GM19240 (cell line): ENCODE results near the gene TDRD12.
"Not testable (repeated sequence)": the region's sequence is repeated elsewhere in the genome, so short reads cannot be mapped to it uniquely, and the experiment has no call there.

ENCODE experiments used
- DNase-seq: peaks from one replicate; pipeline ENCODE4 v3.0.0; 2011; ENCODE audit warnings: low spot score; ENCODE audit not compliant: insufficient read length

Gene TDRD12

GRCh38 chr19:32693151-32694108, 26.1 kb upstream of the TDRD12 start:
- not testable (repeated sequence) for DNase-seq

- not testable (repeated sequence) for DNase-seq
Observed at GRCh38 chr19:32694316-32694715, 25.3 kb upstream of the TDRD12 start.

- not testable (repeated sequence) for DNase-seq
Observed at GRCh38 chr19:32694851-32695250, 24.7 kb upstream of the TDRD12 start.

GRCh38 chr19:32695506-32695905, 24.1 kb upstream of the TDRD12 start:
- not testable (repeated sequence) for DNase-seq

- DNase-seq, result not testable (repeated sequence)
Observed at GRCh38 chr19:32696771-32697170, 22.8 kb upstream of the TDRD12 start.

GRCh38 chr19:32700129-32700528, 19.4 kb upstream of the TDRD12 start:
- not testable (repeated sequence) for DNase-seq

- no peak for DNase-seq
Observed at GRCh38 chr19:32702010-32702409, 17.6 kb upstream of the TDRD12 start.

- not testable (repeated sequence) for DNase-seq
Observed at GRCh38 chr19:32704006-32704405, 15.6 kb upstream of the TDRD12 start.

- DNase-seq, result no peak
Observed at GRCh38 chr19:32708457-32708856, 11.1 kb upstream of the TDRD12 start.

GRCh38 chr19:32709032-32709431, 10.5 kb upstream of the TDRD12 start:
- no peak for DNase-seq

- DNase-seq, result no peak
Observed at GRCh38 chr19:32711747-32712146, 7.8 kb upstream of the TDRD12 start.

- DNase-seq, result not testable (repeated sequence)
Observed at GRCh38 chr19:32716203-32716602, 3.4 kb upstream of the TDRD12 start.

GRCh38 chr19:32717496-32717895, 2.1 kb upstream of the TDRD12 start:
- no peak for DNase-seq

GRCh38 chr19:32718286-32718685, 1.3 kb upstream of the TDRD12 start:
- no peak for DNase-seq

- DNase-seq, result no peak
Observed at GRCh38 chr19:32720216-32720935, 809 bp downstream of the TDRD12 start.

- DNase-seq, result no peak
Observed at GRCh38 chr19:32720936-32721250, 1.3 kb downstream of the TDRD12 start.

- no peak for DNase-seq
Observed at GRCh38 chr19:32735936-32736335, 16.4 kb downstream of the TDRD12 start.

- no peak for DNase-seq
Observed at GRCh38 chr19:32743021-32743420, 23.5 kb downstream of the TDRD12 start.

- DNase-seq, result no peak
Observed at GRCh38 chr19:32743447-32743846, 23.9 kb downstream of the TDRD12 start.

- DNase-seq, result no peak
Observed at GRCh38 chr19:32744555-32745325, 25.2 kb downstream of the TDRD12 start.

GRCh38 chr19:32745594-32746251, 26.2 kb downstream of the TDRD12 start:
- not testable (repeated sequence) for DNase-seq
